Measurements from ENCODE around the gene PALM3. TPM values are rescaled to one million over a fixed set of nuclear protein-coding genes. Genes with fewer than 3 reads are reported as not detected.

Gene PALM3
- total RNA-seq, 2 donors from 2014 or later, result not detected

- Histone ChIP-seq H3K9me3 (peaks cover 7% of the 10 kb centered on the region), H3K27ac (peak overlapping the region in 1 of 2 donors; percentile 38), H3K4me1 (ENCODE audit: control insufficient read depth in 1 of 2, low read depth in 2 of 2) (peaks cover 3 to 20% of the 10 kb centered on the region in 2 donors), H3K36me3 (peaks cover 11% of the 10 kb centered on the region), H3K27me3 (replicated peaks; ENCODE audit: insufficient read depth) (no peaks in the 10 kb centered on the region), H3K4me3 (peak overlapping the region; percentile 70)
- no peak for TF ChIP-seq CTCF (IDR thresholded peaks at IDR 0.05)
- no peak for DNase-seq (ENCODE audit: low spot score)
- no peak for ATAC-seq (ENCODE audit: insufficient number of reproducible peaks, low FRiP score, low read depth)
Measured at GRCh38 chr19:14089412-14089661, 27.5 kb upstream of the PALM3 start.

GRCh38 chr19:14088634-14089411 is 26.9 kb upstream of the PALM3 start:
- no peak for TF ChIP-seq CTCF (IDR thresholded peaks at IDR 0.05)
- Histone ChIP-seq H3K9me3 (peaks cover 7% of the 10 kb centered on the region), H3K27me3 (replicated peaks; ENCODE audit: insufficient read depth) (no peaks in the 10 kb centered on the region), H3K4me3 (peak overlapping the region; percentile 70), H3K4me1 (ENCODE audit: control insufficient read depth in 1 of 2, low read depth in 2 of 2) (peaks cover 3 to 20% of the 10 kb centered on the region in 2 donors), H3K36me3 (peaks cover 11% of the 10 kb centered on the region), H3K27ac (no peak overlapping the region)
- ATAC-seq (ENCODE audit: insufficient number of reproducible peaks, low FRiP score, low read depth), result no peak
- no peak for DNase-seq (ENCODE audit: low spot score)

GRCh38 chr19:14086098-14086497 is 24.2 kb upstream of the PALM3 start:
- ATAC-seq (ENCODE audit: insufficient number of reproducible peaks, low FRiP score, low read depth), result no peak

GRCh38 chr19:14085309-14085995 is 23.6 kb upstream of the PALM3 start, which contains the start of gene C19orf67:
Gene C19orf67, minus strand, starts transcription at chr19:14085783. Its CDS starts 156 bp downstream, at chr19:14085627.
- TF ChIP-seq CTCF (IDR thresholded peaks at IDR 0.05), result no peak
- no peaks in the 10 kb centered on the region for H3K9me3 ChIP-seq
- no peak within 1 kb of the TSS for H3K4me3 ChIP-seq
- H3K4me1 ChIP-seq (ENCODE audit: control insufficient read depth in 1 of 2, low read depth in 2 of 2), result peaks cover 12 to 31% of the 10 kb centered on the region in 2 donors
- H3K36me3 ChIP-seq, result peaks cover 11% of the 10 kb centered on the region
- ATAC-seq (ENCODE audit: insufficient number of reproducible peaks, low FRiP score, low read depth) (no peak), DNase-seq (ENCODE audit: low spot score) (no peak)
- H3K27ac ChIP-seq, result no peak within 1 kb of the TSS
- H3K27me3 ChIP-seq (replicated peaks; ENCODE audit: insufficient read depth), result no peaks in the 10 kb centered on the region

More at GRCh38 chr19:14086098-14086497, 24.2 kb upstream of the PALM3 start:
- H3K9me3 ChIP-seq, result no peaks in the 10 kb centered on the region
- no peak overlapping the region for H3K27ac ChIP-seq
- DNase-seq (ENCODE audit: low spot score), result no peak
- no peak for TF ChIP-seq CTCF (IDR thresholded peaks at IDR 0.05)
- H3K27me3 ChIP-seq (replicated peaks; ENCODE audit: insufficient read depth), result no peaks in the 10 kb centered on the region
- H3K4me3 ChIP-seq, result no peak overlapping the region
- H3K36me3 ChIP-seq, result peaks cover 11% of the 10 kb centered on the region
- H3K4me1 ChIP-seq (ENCODE audit: control insufficient read depth in 1 of 2, low read depth in 2 of 2), result peaks cover 8 to 26% of the 10 kb centered on the region in 2 donors

GRCh38 chr19:14082675-14082960 is 20.7 kb upstream of the PALM3 start:
- peak overlapping the region; percentile 79 to 87 for H3K27ac ChIP-seq
- no peak for DNase-seq (ENCODE audit: low spot score)
- H3K27me3 ChIP-seq (replicated peaks; ENCODE audit: insufficient read depth), result no peaks in the 10 kb centered on the region
- H3K4me1 ChIP-seq (ENCODE audit: control insufficient read depth in 1 of 2, low read depth in 2 of 2), result peaks cover 13 to 24% of the 10 kb centered on the region in 2 donors
- no peak for ATAC-seq (ENCODE audit: insufficient number of reproducible peaks, low FRiP score, low read depth)
- H3K9me3 ChIP-seq, result no peaks in the 10 kb centered on the region
- TF ChIP-seq CTCF (IDR thresholded peaks at IDR 0.05), result no peak
- no peaks in the 10 kb centered on the region for H3K36me3 ChIP-seq
- H3K4me3 ChIP-seq, result peak overlapping the region; percentile 82

Data from thoracic aorta (tissue), 2 donors.